Measurements from ENCODE around the gene IL17D.

- no peak for TF ChIP-seq CTCF (IDR thresholded peaks at IDR 0.05)
- no peak for TF ChIP-seq POLR2A (IDR thresholded peaks at IDR 0.05)
Measured at GRCh38 chr13:20673715-20674114, 29.8 kb upstream of the IL17D start.

Measured in body of pancreas (tissue), 4 donors.